K562 (cell line): ENCODE results near the gene RHOBTB3. TPM values are rescaled to one million over a fixed set of nuclear protein-coding genes. Genes with fewer than 3 reads are reported as not detected.

Experiments used
- BHLHE40 ChIP-seq: IDR thresholded peaks from 2 replicates; pipeline ENCODE4 v1.6.1; 2011; ENCODE audit warnings: low read length, improper control_type of control experiment
- CCNT2 ChIP-seq: IDR thresholded peaks from 2 replicates; pipeline ENCODE4 v1.6.1; 2011; ENCODE audit warnings: borderline replicate concordance, low read depth, mild to moderate bottlenecking, moderate library complexity, mixed read lengths, low read length; ENCODE audit not compliant: insufficient read length; ENCODE audit errors: extremely low read depth
- EGR1 ChIP-seq: fragments of 450-650 bp; conservative IDR thresholded peaks from 2 replicates; pipeline ENCODE4 v1.6.1; 2017; ENCODE audit warnings: mild to moderate bottlenecking
- ELF2 ChIP-seq: fragments of 250-450 bp; sonication (Bioruptor Pico); IDR thresholded peaks from 2 replicates; pipeline ENCODE4 v1.5.0; 2021; ENCODE audit warnings: mild to moderate bottlenecking
- FOXP1 ChIP-seq: sonication (generic); formaldehyde crosslinking; IDR thresholded peaks from 2 replicates; pipeline ENCODE4 v1.8.0; 2022; ENCODE audit warnings: mild to moderate bottlenecking, missing genetic modification reagents
- GATAD2B ChIP-seq: fragments of 450-650 bp; IDR thresholded peaks from 2 replicates; pipeline ENCODE4 v1.6.1; 2017; ENCODE audit warnings: mild to moderate bottlenecking, borderline replicate concordance
- MYBL2 ChIP-seq, 2 experiments: fragments of 450-650 bp in 1 of 2; sonication (generic) in 1 of 2; formaldehyde crosslinking in 1 of 2; IDR thresholded peaks; 2 replicates each; pipeline versions ENCODE4 v1.6.1 to v1.8.1; 2017 to 2022; ENCODE audit warnings: borderline replicate concordance in 1 of 2, inconsistent platforms in 1 of 2, low read depth in 1 of 2, mild to moderate bottlenecking in 1 of 2, missing genetic modification reagents in 1 of 2, moderate library complexity in 1 of 2
- RBM25 ChIP-seq: fragments of 200-400 bp; formaldehyde crosslinking; IDR thresholded peaks from 2 replicates; pipeline ENCODE4 v1.6.1; 2018; ENCODE audit warnings: low read length, low read depth, moderate library complexity; ENCODE audit not compliant: severe bottlenecking
- RFX7 ChIP-seq: fragments of 250-450 bp; sonication (Bioruptor Pico); IDR thresholded peaks from 2 replicates; pipeline ENCODE4 v1.5.1; 2021; ENCODE audit warnings: mild to moderate bottlenecking
- SUPT5H ChIP-seq: fragments of 450-650 bp; IDR thresholded peaks from 2 replicates; pipeline ENCODE4 v1.6.1; 2016
- ZBED1 ChIP-seq: IDR thresholded peaks from 2 replicates; pipeline ENCODE4 v1.6.1; 2014
- ZNF239 ChIP-seq: fragments of 250-450 bp; sonication (Bioruptor Pico); IDR thresholded peaks from 2 replicates; pipeline ENCODE4 v1.4.0; 2020; ENCODE audit warnings: mild to moderate bottlenecking
- ZNF444 ChIP-seq: fragments of 250-450 bp; sonication (Bioruptor Pico); IDR thresholded peaks from 2 replicates; pipeline ENCODE4 v1.4.0; 2020; ENCODE audit warnings: mild to moderate bottlenecking, moderate library complexity
- polyA plus RNA-seq, 8 experiments: library from polyadenylated mRNA; depleted of rRNA in 4 of 8; stranded (reverse) in 5 of 8; unstranded in 3 of 8; fragments of >200 nt; fragmentation: Nextera tagmentation in 2 of 8; fragmentation: Illumina TruSeq in 1 of 8; extraction: Ambion mirVana in 2 of 8; extraction: Trizol in 1 of 8; gene quantifications; 2 replicates each; pipeline versions ENCODE4 v1.2.1 to v1.2.3, GENCODE V29; 2011 to 2014; ENCODE audit warnings: inconsistent platforms in 1 of 8, missing spikeins in 1 of 8
- total RNA-seq, 7 experiments: library from RNA; depleted of rRNA in 6 of 7; stranded (reverse); fragments of >200 nt in 6 of 7; fragmentation: Illumina TruSeq in 2 of 7; extraction: Trizol in 2 of 7; gene quantifications; 2 replicates each; pipeline versions ENCODE4 v1.2.1 to v1.2.3, GENCODE V29; 2011 to 2021; ENCODE audit warnings: low replicate concordance in 1 of 7
- TF ChIP-seq, protein P1 (sequence below): sonication (generic); formaldehyde crosslinking; IDR thresholded peaks from 2 replicates; pipeline ENCODE4 v1.8.1; 2023; ENCODE audit warnings: mild to moderate bottlenecking, missing genetic modification reagents, moderate library complexity
- TF ChIP-seq, protein P2 (sequence below): fragments of 250-450 bp; sonication (Bioruptor Pico); IDR thresholded peaks from 2 replicates; pipeline ENCODE4 v1.9.0; 2021; ENCODE audit warnings: mild to moderate bottlenecking
- TF ChIP-seq, protein P3 (sequence below): fragments of 250-450 bp; sonication (Bioruptor Pico); IDR thresholded peaks from 2 replicates; pipeline ENCODE4 v1.4.0; 2020; ENCODE audit warnings: mild to moderate bottlenecking, moderate library complexity
- TF ChIP-seq, protein P4 (sequence below), 2 experiments: fragments of 450-650 bp in 1 of 2; sonication (generic) in 1 of 2; formaldehyde crosslinking; conservative IDR thresholded peaks; 2 replicates each; pipeline versions ENCODE4 v1.4.0 to v1.8.1; 2020 to 2022; ENCODE audit warnings: mild to moderate bottlenecking in 1 of 2, missing genetic modification reagents in 1 of 2
- TF ChIP-seq, protein P5 (sequence below): fragments of 450-650 bp; conservative IDR thresholded peaks from 2 replicates; pipeline ENCODE4 v1.6.1; 2016; ENCODE audit warnings: missing genetic modification characterization, low read depth, mild to moderate bottlenecking, missing compliant biosample characterization, moderate library complexity
- TF ChIP-seq, protein P6 (sequence below): fragments of 450-650 bp; formaldehyde crosslinking; IDR thresholded peaks from 2 replicates; pipeline ENCODE4 v1.4.0; 2022; ENCODE audit warnings: mild to moderate bottlenecking, moderate library complexity

RHOBTB3 gene
- total and polyA plus RNA-seq, 9 of the 15 experiments (the other 6 are each of a cell fraction or from before 2014, with no cell fraction given) = 39.7 to 143 (median 115) TPM

DNA sequence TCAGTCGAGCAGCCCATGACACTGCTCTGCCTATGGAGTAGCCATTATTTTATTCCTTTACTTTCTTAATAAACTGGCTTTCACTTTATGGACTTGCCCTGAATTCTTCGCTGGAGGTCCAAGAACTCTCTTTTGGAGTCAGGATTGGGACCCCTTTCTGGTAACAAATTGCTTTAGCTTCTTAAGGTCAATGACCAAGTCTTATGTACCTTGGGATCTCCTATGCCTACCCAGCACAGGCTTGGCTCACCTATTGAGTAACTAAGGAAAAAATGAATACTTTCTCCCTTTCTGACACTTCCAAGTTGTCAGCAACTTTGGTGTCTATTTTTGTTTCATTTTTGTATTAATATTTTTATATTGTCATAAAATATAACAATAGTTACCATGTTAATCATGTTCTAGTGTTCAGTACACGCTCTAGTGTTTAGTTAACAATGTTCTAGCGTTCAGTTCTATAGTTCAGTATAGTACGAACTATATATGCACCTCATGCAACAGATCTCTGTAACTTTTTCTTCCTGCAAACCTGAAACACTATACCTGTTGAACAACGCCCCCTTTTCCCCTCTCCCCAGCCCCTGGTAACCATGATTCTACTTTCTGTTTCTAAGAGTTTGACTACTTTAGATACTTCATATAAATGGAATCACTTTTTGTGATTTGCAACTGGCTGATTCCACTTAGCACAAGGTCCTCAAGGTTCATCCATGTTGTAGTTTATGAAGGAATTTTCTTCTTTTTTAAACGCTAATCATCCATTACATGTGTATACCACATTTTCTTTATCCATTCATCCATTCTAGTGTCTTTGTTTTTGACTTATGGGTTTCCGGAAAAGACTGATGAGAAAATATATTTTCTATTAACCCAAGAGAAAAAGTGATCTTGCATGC lies 1.8 kb upstream of the RHOBTB3 start (continued):
- TF ChIP-seq MYBL2 (IDR thresholded peaks at IDR 0.05; ENCODE audit: low read depth) (no peak), MYBL2 (CRISPR knock-in tag; IDR thresholded peaks at IDR 0.05; ENCODE audit: borderline replicate concordance) (no peak), FOXP1 (CRISPR knock-in tag) (no peak), RBM25 (no peak), ELF2 (CRISPR knock-in tag) (0 out of 2 replicates have a peak, but pooled peaks have one; percentile 24), GATAD2B (peak; percentile 73; the same call in 1 of the 2 replicates), CCNT2 (peak; percentile 1), ZNF239 (no peak), EGR1 (no peak), ZNF444 (CRISPR knock-in tag) (peak; percentile 12; the same call in 1 of the 2 replicates), RFX7 (CRISPR knock-in tag) (peak; percentile 74; the same call in 1 of the 2 replicates), SUPT5H (peak; percentile 98), ZBED1 (peak; percentile 97), BHLHE40 (0 out of 2 replicates have a peak, but pooled peaks have one; percentile 3)
- TF ChIP-seq, protein P1, sequence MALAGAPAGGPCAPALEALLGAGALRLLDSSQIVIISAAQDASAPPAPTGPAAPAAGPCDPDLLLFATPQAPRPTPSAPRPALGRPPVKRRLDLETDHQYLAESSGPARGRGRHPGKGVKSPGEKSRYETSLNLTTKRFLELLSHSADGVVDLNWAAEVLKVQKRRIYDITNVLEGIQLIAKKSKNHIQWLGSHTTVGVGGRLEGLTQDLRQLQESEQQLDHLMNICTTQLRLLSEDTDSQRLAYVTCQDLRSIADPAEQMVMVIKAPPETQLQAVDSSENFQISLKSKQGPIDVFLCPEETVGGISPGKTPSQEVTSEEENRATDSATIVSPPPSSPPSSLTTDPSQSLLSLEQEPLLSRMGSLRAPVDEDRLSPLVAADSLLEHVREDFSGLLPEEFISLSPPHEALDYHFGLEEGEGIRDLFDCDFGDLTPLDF (CRISPR knock-in tag) = no peak
- TF ChIP-seq, protein P2, sequence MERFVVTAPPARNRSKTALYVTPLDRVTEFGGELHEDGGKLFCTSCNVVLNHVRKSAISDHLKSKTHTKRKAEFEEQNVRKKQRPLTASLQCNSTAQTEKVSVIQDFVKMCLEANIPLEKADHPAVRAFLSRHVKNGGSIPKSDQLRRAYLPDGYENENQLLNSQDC (CRISPR knock-in tag) = peak; percentile 74
- TF ChIP-seq, protein P3, sequence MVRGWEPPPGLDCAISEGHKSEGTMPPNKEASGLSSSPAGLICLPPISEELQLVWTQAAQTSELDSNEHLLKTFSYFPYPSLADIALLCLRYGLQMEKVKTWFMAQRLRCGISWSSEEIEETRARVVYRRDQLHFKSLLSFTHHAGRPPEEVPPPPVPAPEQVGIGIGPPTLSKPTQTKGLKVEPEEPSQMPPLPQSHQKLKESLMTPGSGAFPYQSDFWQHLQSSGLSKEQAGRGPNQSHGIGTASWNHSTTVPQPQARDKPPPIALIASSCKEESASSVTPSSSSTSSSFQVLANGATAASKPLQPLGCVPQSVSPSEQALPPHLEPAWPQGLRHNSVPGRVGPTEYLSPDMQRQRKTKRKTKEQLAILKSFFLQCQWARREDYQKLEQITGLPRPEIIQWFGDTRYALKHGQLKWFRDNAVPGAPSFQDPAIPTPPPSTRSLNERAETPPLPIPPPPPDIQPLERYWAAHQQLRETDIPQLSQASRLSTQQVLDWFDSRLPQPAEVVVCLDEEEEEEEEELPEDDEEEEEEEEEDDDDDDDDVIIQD = no peak
- TF ChIP-seq, protein P4, sequence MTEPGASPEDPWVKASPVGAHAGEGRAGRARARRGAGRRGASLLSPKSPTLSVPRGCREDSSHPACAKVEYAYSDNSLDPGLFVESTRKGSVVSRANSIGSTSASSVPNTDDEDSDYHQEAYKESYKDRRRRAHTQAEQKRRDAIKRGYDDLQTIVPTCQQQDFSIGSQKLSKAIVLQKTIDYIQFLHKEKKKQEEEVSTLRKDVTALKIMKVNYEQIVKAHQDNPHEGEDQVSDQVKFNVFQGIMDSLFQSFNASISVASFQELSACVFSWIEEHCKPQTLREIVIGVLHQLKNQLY (CRISPR knock-in tag; conservative IDR thresholded peaks at IDR 0.05) = 0 out of 4 replicates have a peak, but pooled peaks of 1 of the 2 experiments have one; percentile 26
- TF ChIP-seq, protein P5, sequence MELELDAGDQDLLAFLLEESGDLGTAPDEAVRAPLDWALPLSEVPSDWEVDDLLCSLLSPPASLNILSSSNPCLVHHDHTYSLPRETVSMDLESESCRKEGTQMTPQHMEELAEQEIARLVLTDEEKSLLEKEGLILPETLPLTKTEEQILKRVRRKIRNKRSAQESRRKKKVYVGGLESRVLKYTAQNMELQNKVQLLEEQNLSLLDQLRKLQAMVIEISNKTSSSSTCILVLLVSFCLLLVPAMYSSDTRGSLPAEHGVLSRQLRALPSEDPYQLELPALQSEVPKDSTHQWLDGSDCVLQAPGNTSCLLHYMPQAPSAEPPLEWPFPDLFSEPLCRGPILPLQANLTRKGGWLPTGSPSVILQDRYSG (tag) = no peak; the same call in 1 of the 2 replicates
- TF ChIP-seq, protein P6, sequence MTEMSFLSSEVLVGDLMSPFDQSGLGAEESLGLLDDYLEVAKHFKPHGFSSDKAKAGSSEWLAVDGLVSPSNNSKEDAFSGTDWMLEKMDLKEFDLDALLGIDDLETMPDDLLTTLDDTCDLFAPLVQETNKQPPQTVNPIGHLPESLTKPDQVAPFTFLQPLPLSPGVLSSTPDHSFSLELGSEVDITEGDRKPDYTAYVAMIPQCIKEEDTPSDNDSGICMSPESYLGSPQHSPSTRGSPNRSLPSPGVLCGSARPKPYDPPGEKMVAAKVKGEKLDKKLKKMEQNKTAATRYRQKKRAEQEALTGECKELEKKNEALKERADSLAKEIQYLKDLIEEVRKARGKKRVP = peak; percentile 21; the same call in 1 of the 2 replicates
